ENCODE data around the gene PLEKHB1.
A peak's percentile ranks its signal among the peaks of the same experiment; 100 is the strongest.

PLEKHB1 gene

GRCh38 chr11:73645972-73646631, at the start of gene PLEKHB1:
Gene PLEKHB1 (plus strand): TSS chr11:73646581. CDS start chr11:73646609, 28 bp downstream.
- DNase-seq (ENCODE audit: low spot score) = no peak

GRCh38 chr11:73597336-73597955, 48.9 kb upstream of the PLEKHB1 start:
- DNase-seq (ENCODE audit: low spot score) = no peak

GRCh38 chr11:73597956-73598718, 48.2 kb upstream of the PLEKHB1 start, which contains the start of gene FAM168A:
Gene FAM168A (minus strand): TSS chr11:73598112. CDS start chr11:73468474, 129,638 bp downstream.
- DNase-seq (ENCODE audit: low spot score) = peak; percentile 99

GRCh38 chr11:73598719-73599379, 47.5 kb upstream of the PLEKHB1 start:
- peak; percentile 16 for DNase-seq (ENCODE audit: low spot score)

- peak; percentile 25 for DNase-seq (ENCODE audit: low spot score)
Observed at GRCh38 chr11:73612601-73613140, 33.7 kb upstream of the PLEKHB1 start.

- no peak for DNase-seq (ENCODE audit: low spot score)
Observed at GRCh38 chr11:73614591-73614990, 31.8 kb upstream of the PLEKHB1 start.

GRCh38 chr11:73622926-73623593, 23.3 kb upstream of the PLEKHB1 start:
- no peak for DNase-seq (ENCODE audit: low spot score)

- DNase-seq (ENCODE audit: low spot score) = no peak
Observed at GRCh38 chr11:73623686-73624085, 22.7 kb upstream of the PLEKHB1 start.

- DNase-seq (ENCODE audit: low spot score) = peak; percentile 71
Observed at GRCh38 chr11:73625696-73626318, 20.6 kb upstream of the PLEKHB1 start.

- DNase-seq (ENCODE audit: low spot score) = no peak
Observed at GRCh38 chr11:73629907-73630306, 16.5 kb upstream of the PLEKHB1 start.

- DNase-seq (ENCODE audit: low spot score) = no peak
Observed at GRCh38 chr11:73632996-73633395, 13.4 kb upstream of the PLEKHB1 start.

GRCh38 chr11:73633999-73634398, 12.4 kb upstream of the PLEKHB1 start:
- DNase-seq (ENCODE audit: low spot score) = no peak

GRCh38 chr11:73635721-73636120, 10.7 kb upstream of the PLEKHB1 start:
- no peak for DNase-seq (ENCODE audit: low spot score)

GRCh38 chr11:73636249-73636648, 10.1 kb upstream of the PLEKHB1 start:
- no peak for DNase-seq (ENCODE audit: low spot score)

- no peak for DNase-seq (ENCODE audit: low spot score)
Observed at GRCh38 chr11:73637012-73637411, 9.4 kb upstream of the PLEKHB1 start.

- DNase-seq (ENCODE audit: low spot score) = no peak
Observed at GRCh38 chr11:73640592-73640991, 5.8 kb upstream of the PLEKHB1 start.

GRCh38 chr11:73641668-73642067, 4.7 kb upstream of the PLEKHB1 start:
- no peak for DNase-seq (ENCODE audit: low spot score)

- DNase-seq (ENCODE audit: low spot score) = no peak
Observed at GRCh38 chr11:73645121-73645969, 1.0 kb upstream of the PLEKHB1 start.

- peak; percentile 94 for DNase-seq (ENCODE audit: low spot score)
Observed at GRCh38 chr11:73647459-73648100, 1.2 kb downstream of the PLEKHB1 start.

GRCh38 chr11:73648121-73648520, 1.7 kb downstream of the PLEKHB1 start:
- DNase-seq (ENCODE audit: low spot score) = no peak

All from SW480 (cell line).